Measurements from ENCODE around the gene ATP11A.

ATP11A gene

GRCh38 chr13:112723771-112724170 is 33.9 kb downstream of the ATP11A start:
- no peak for DNase-seq (ENCODE audit: low spot score)

- no peak for DNase-seq (ENCODE audit: low spot score)
Measured at GRCh38 chr13:112724788-112725345, 35.0 kb downstream of the ATP11A start.

- no peak for DNase-seq (ENCODE audit: low spot score)
Measured at GRCh38 chr13:112725346-112726015, 35.6 kb downstream of the ATP11A start.

- DNase-seq (ENCODE audit: low spot score): no peak
Measured at GRCh38 chr13:112726016-112726767, 36.4 kb downstream of the ATP11A start.

GRCh38 chr13:112727581-112727980 is 37.7 kb downstream of the ATP11A start:
- no peak for DNase-seq (ENCODE audit: low spot score)

- no peak for DNase-seq (ENCODE audit: low spot score)
Measured at GRCh38 chr13:112728375-112729126, 38.7 kb downstream of the ATP11A start.

- DNase-seq (ENCODE audit: low spot score): no peak
Measured at GRCh38 chr13:112729408-112729807, 39.6 kb downstream of the ATP11A start.

GRCh38 chr13:112730157-112730671 is 40.4 kb downstream of the ATP11A start:
- DNase-seq (ENCODE audit: low spot score): no peak

GRCh38 chr13:112731667-112732616 is 42.1 kb downstream of the ATP11A start:
- no peak for DNase-seq (ENCODE audit: low spot score)

- no peak for DNase-seq (ENCODE audit: low spot score)
Measured at GRCh38 chr13:112732679-112733078, 42.8 kb downstream of the ATP11A start.

- DNase-seq (ENCODE audit: low spot score): no peak
Measured at GRCh38 chr13:112733112-112733511, 43.3 kb downstream of the ATP11A start.

- DNase-seq (ENCODE audit: low spot score): no peak
Measured at GRCh38 chr13:112733661-112734379, 44.0 kb downstream of the ATP11A start.

GRCh38 chr13:112734696-112735547 is 45.1 kb downstream of the ATP11A start:
- no peak for DNase-seq (ENCODE audit: low spot score)

GRCh38 chr13:112735791-112736190 is 46.0 kb downstream of the ATP11A start:
- no peak for DNase-seq (ENCODE audit: low spot score)

- no peak for DNase-seq (ENCODE audit: low spot score)
Measured at GRCh38 chr13:112737294-112737693, 47.5 kb downstream of the ATP11A start.

- no peak for DNase-seq (ENCODE audit: low spot score)
Measured at GRCh38 chr13:112738606-112739005, 48.8 kb downstream of the ATP11A start.

- no peak for DNase-seq (ENCODE audit: low spot score)
Measured at GRCh38 chr13:112740502-112741131, 50.8 kb downstream of the ATP11A start.

GRCh38 chr13:112741185-112741755 is 51.4 kb downstream of the ATP11A start:
- no peak for DNase-seq (ENCODE audit: low spot score)

All from Ammon's horn (tissue), 1 donor.